ENCODE measurements around the gene NR2C2. TPM values are rescaled to one million over a fixed set of nuclear protein-coding genes. Genes with fewer than 3 reads are reported as not detected.

Gene NR2C2
- total and polyA plus RNA-seq, 9 of the 15 experiments (the other 6 are each of a cell fraction or from before 2014, with no cell fraction given): 6.1 to 33.0 (median 14.6) TPM

DNA sequence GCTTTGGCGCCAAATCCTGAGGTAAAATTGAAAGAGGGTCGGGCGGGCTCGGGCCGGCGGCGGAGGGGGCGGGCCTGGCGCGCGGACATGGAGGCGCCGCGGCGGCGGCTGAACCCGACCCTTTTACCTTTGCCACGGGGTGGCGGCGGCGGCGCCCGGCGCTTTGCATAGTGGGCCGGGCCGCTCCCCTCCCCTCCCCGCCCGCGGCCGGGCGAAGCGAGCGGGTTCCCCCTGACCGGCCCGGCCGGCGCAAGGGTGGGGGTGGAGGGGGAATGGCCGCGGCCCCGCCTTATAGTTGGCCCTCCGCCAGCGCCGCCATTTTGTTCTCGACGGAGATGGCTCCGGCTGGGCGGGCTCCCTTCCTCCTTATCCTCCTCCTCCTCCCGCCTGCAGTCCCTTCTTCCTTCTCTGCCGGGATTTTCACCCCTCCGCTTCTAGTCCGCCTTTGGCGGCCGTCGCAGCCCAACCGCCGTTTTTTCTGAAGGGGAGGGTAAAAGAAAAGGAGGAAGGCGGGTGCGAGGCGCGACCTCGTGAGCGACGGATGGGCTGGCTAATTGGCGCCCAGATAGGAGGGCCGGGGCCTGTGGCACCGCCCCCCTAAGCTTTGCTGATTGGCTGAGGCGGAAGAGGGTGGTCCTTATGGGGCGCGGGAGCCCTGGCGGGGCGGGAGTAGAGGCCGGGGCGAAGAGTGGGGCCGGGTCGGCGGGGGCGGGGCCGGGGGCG lies 664 bp downstream of the NR2C2 start (continued):
- no peak for TF ChIP-seq ZNF165 (CRISPR knock-in tag; IDR thresholded peaks at IDR 0.05; ENCODE audit: borderline replicate concordance)
- no peak for TF ChIP-seq DDX20 (tag; IDR thresholded peaks at IDR 0.05; ENCODE audit: low read depth)
- TF ChIP-seq GABPB1 (CRISPR knock-in tag; IDR thresholded peaks at IDR 0.05): peak; percentile 56
- peak; percentile 93 for TF ChIP-seq RBBP5 (IDR thresholded peaks at IDR 0.05; ENCODE audit: borderline replicate concordance, insufficient read depth, low read length, poor library complexity, severe bottlenecking)
- TF ChIP-seq SMARCA5 (IDR thresholded peaks at IDR 0.05): no peak
- TF ChIP-seq, protein P1, sequence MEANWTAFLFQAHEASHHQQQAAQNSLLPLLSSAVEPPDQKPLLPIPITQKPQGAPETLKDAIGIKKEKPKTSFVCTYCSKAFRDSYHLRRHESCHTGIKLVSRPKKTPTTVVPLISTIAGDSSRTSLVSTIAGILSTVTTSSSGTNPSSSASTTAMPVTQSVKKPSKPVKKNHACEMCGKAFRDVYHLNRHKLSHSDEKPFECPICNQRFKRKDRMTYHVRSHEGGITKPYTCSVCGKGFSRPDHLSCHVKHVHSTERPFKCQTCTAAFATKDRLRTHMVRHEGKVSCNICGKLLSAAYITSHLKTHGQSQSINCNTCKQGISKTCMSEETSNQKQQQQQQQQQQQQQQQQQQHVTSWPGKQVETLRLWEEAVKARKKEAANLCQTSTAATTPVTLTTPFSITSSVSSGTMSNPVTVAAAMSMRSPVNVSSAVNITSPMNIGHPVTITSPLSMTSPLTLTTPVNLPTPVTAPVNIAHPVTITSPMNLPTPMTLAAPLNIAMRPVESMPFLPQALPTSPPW (CRISPR knock-in tag; IDR thresholded peaks at IDR 0.05): peak; percentile 99
- TF ChIP-seq ZBED1 (IDR thresholded peaks at IDR 0.05): no peak
- no peak for TF ChIP-seq ZNF695 (CRISPR knock-in tag; IDR thresholded peaks at IDR 0.05)
- TF ChIP-seq CREBBP (IDR thresholded peaks at IDR 0.05; ENCODE audit: low read depth, low read length): no peak
- no peak for TF ChIP-seq PTTG1 (tag; IDR thresholded peaks at IDR 0.05; ENCODE audit: low read depth)
- no peak for TF ChIP-seq ZNF589 (CRISPR knock-in tag; IDR thresholded peaks at IDR 0.05; ENCODE audit: low read depth)
- peak; percentile 92 for TF ChIP-seq FOS (IDR thresholded peaks at IDR 0.05; ENCODE audit: extremely low read depth, insufficient read length)
- peak; percentile 78 for TF ChIP-seq POLR2G (IDR thresholded peaks at IDR 0.05; ENCODE audit: low read depth, low read length)
- TF ChIP-seq, protein P2, sequence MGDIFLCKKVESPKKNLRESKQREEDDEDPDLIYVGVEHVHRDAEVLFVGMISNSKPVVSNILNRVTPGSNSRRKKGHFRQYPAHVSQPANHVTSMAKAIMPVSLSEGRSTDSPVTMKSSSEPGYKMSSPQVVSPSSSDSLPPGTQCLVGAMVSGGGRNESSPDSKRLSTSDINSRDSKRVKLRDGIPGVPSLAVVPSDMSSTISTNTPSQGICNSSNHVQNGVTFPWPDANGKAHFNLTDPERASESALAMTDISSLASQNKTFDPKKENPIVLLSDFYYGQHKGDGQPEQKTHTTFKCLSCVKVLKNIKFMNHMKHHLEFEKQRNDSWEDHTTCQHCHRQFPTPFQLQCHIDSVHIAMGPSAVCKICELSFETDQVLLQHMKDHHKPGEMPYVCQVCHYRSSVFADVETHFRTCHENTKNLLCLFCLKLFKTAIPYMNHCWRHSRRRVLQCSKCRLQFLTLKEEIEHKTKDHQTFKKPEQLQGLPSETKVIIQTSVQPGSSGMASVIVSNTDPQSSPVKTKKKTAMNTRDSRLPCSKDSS (IDR thresholded peaks at IDR 0.05; ENCODE audit: low read depth, partially characterized antibody): no peak
- no peak for TF ChIP-seq KLF10 (CRISPR knock-in tag; IDR thresholded peaks at IDR 0.05)
- peak; percentile 24 for TF ChIP-seq POLR2H (tag; IDR thresholded peaks at IDR 0.05; ENCODE audit: low read depth)
- no peak for TF ChIP-seq ZC3H11A (IDR thresholded peaks at IDR 0.05; ENCODE audit: low read depth, low read length)
- TF ChIP-seq HSF4 (CRISPR knock-in tag; IDR thresholded peaks at IDR 0.05; ENCODE audit: borderline replicate concordance): no peak
- TF ChIP-seq, protein P3, sequence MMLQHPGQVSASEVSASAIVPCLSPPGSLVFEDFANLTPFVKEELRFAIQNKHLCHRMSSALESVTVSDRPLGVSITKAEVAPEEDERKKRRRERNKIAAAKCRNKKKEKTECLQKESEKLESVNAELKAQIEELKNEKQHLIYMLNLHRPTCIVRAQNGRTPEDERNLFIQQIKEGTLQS (IDR thresholded peaks at IDR 0.05): no peak
- TF ChIP-seq, protein P3 (CRISPR knock-in tag; conservative IDR thresholded peaks at IDR 0.05): 0 out of 2 replicates have a peak, but pooled peaks have one; percentile 33
- TF ChIP-seq FUS (optimal IDR thresholded peaks at IDR 0.05; ENCODE audit: low read depth, low read length): peak; percentile 27
- TF ChIP-seq NFE2L1 (tag; IDR thresholded peaks at IDR 0.05; ENCODE audit: borderline replicate concordance, low read depth): no peak
- TF ChIP-seq RBFOX2 (IDR thresholded peaks at IDR 0.05; ENCODE audit: low read depth, low read length): peak; percentile 81
- TF ChIP-seq HNRNPLL (IDR thresholded peaks at IDR 0.05; ENCODE audit: low read depth, low read length, poor library complexity, severe bottlenecking): peak; percentile 73
- TF ChIP-seq PHF8 (IDR thresholded peaks at IDR 0.05; ENCODE audit: borderline replicate concordance, low read length): peak; percentile 77
